Peyer's patch (tissue), 4 donors: ENCODE results near the gene DDX10. TPM values are rescaled to one million over a fixed set of nuclear protein-coding genes. Genes with fewer than 3 reads are reported as not detected.

ENCODE experiments used
- DNase-seq, 3 donors: peaks; one replicate each; pipeline ENCODE4 v3.0.0-alpha.2; 2017 to 2019
- H3K27ac ChIP-seq, 4 donors: fragments of 200-600 bp; sonication (generic); one replicate each; pipeline ENCODE4 v1.5.1; 2016 to 2019
- H3K27me3 ChIP-seq, 2 donors: fragments of 200-600 bp; sonication (generic); one replicate each; pipeline ENCODE4 v1.5.1; 2019
- H3K36me3 ChIP-seq, 3 donors: fragments of 200-600 bp; sonication (generic); one replicate each; pipeline ENCODE4 v1.5.1; 2016 to 2019
- H3K4me1 ChIP-seq, 4 donors: fragments of 200-600 bp; sonication (generic); one replicate each; pipeline ENCODE4 v1.5.1; 2016 to 2019
- H3K4me3 ChIP-seq, 4 donors: fragments of 200-600 bp; sonication (generic); 1 replicate in 3 of 4; 2 replicates in 1 of 4; pipeline ENCODE4 v1.5.1; 2016 to 2019; ENCODE audit warnings: mild to moderate bottlenecking in 1 of 4
- H3K9me3 ChIP-seq, 4 donors: fragments of 200-600 bp; sonication (generic); one replicate each; pipeline ENCODE4 v1.5.1; 2016 to 2019; ENCODE audit warnings: mild to moderate bottlenecking in 1 of 4
- POLR2A ChIP-seq, 2 donors: fragments of 450-650 bp; IDR thresholded peaks; one replicate each; pipeline ENCODE4 v1.5.1; 2017; ENCODE audit warnings: antibody characterized with exemption in 2 of 2, mild to moderate bottlenecking in 2 of 2, moderate library complexity in 2 of 2
- total RNA-seq, 4 donors: library from RNA; depleted of rRNA; stranded (reverse); fragments of >200 nt; gene quantifications; one replicate each; pipeline ENCODE4 v1.1.0, GENCODE V29; 2016
- TF ChIP-seq, protein P1 (sequence below), 6 experiments: fragments of 450-650 bp in 4 of 6; fragments of 200-600 bp in 2 of 6; sonication (generic) in 1 of 6; IDR thresholded peaks; one replicate each; pipeline ENCODE4 v1.5.1; 2017 to 2019; ENCODE audit warnings: antibody characterized with exemption in 6 of 6, mild to moderate bottlenecking in 3 of 6, moderate library complexity in 1 of 6

Gene DDX10
- total RNA-seq, 4 donors from 2014 or later = 3.9 to 38.0 (median 16.5) TPM

DNA sequence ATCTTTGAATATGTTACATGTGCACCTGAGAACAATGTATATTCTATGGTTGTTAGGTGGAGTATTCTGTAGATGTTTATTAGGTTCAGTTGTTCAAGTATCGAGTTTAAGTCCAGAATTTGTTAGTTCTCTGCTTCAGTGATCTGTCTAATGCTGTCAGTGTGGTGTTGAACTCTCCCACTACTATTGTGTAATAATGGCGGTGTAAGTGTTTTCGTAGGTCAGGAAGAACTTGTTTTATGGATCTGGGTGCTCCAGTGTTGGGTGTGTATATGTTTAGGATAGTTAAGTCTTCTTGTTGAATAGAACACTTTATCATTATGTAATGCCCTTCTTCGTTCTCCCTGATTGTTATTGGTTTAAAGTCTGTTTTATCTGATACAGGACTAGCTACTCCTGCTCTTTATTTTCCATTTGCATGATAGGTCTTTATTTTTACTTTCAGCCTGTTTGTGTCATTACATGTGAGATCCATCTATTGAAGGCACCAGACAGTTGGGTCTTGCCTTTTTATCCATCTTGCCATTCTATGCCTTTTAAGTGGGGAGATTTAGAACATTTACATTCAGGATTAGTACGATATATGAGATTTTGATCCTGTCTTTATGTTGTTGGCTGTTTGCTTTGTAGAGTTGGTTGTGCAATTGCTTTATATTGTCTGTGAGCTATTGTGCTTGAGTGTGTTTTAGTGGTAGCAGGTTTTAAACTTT is 121.6 kb downstream of the DDX10 start:
- Histone ChIP-seq H3K36me3 (no peaks in the 10 kb centered on the region), H3K9me3 (no peaks in the 10 kb centered on the region), H3K27me3 (no peaks in the 10 kb centered on the region), H3K4me1 (no peaks in the 10 kb centered on the region), H3K27ac (no peak overlapping the region), H3K4me3 (no peak overlapping the region)
- no peak for DNase-seq
- TF ChIP-seq POLR2A (IDR thresholded peaks at IDR 0.05) = no peak
- TF ChIP-seq, protein P1, sequence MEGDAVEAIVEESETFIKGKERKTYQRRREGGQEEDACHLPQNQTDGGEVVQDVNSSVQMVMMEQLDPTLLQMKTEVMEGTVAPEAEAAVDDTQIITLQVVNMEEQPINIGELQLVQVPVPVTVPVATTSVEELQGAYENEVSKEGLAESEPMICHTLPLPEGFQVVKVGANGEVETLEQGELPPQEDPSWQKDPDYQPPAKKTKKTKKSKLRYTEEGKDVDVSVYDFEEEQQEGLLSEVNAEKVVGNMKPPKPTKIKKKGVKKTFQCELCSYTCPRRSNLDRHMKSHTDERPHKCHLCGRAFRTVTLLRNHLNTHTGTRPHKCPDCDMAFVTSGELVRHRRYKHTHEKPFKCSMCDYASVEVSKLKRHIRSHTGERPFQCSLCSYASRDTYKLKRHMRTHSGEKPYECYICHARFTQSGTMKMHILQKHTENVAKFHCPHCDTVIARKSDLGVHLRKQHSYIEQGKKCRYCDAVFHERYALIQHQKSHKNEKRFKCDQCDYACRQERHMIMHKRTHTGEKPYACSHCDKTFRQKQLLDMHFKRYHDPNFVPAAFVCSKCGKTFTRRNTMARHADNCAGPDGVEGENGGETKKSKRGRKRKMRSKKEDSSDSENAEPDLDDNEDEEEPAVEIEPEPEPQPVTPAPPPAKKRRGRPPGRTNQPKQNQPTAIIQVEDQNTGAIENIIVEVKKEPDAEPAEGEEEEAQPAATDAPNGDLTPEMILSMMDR (IDR thresholded peaks at IDR 0.05) = no peak

DNA sequence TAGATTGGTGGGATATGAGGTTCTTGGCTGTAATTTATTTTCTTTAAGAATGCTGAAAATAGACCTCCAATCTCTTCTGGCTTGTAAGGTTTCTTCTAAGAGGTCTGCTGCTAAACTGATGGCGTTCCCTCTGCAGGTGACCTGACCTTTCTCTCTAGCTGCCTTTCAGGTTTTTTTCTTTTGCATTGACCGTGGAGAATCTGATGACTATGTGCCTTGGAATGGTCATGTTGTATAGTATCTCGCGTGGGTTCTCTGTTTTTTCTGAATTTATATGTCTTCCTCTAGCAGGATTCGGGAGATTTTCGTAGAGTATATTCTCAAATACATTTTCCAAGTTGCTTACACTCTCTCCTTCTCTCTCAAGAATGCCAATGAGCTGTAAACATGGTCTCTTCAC is 122.2 kb downstream of the DDX10 start:
- H3K9me3 ChIP-seq = no peaks in the 10 kb centered on the region
- H3K27ac ChIP-seq = no peak overlapping the region
- H3K27me3 ChIP-seq = no peaks in the 10 kb centered on the region
- H3K4me1 ChIP-seq = no peaks in the 10 kb centered on the region
- DNase-seq = no peak
- H3K36me3 ChIP-seq = no peaks in the 10 kb centered on the region
- no peak overlapping the region for H3K4me3 ChIP-seq
- no peak for TF ChIP-seq POLR2A (IDR thresholded peaks at IDR 0.05)
- TF ChIP-seq, protein P1 (IDR thresholded peaks at IDR 0.05) = no peak

DNA sequence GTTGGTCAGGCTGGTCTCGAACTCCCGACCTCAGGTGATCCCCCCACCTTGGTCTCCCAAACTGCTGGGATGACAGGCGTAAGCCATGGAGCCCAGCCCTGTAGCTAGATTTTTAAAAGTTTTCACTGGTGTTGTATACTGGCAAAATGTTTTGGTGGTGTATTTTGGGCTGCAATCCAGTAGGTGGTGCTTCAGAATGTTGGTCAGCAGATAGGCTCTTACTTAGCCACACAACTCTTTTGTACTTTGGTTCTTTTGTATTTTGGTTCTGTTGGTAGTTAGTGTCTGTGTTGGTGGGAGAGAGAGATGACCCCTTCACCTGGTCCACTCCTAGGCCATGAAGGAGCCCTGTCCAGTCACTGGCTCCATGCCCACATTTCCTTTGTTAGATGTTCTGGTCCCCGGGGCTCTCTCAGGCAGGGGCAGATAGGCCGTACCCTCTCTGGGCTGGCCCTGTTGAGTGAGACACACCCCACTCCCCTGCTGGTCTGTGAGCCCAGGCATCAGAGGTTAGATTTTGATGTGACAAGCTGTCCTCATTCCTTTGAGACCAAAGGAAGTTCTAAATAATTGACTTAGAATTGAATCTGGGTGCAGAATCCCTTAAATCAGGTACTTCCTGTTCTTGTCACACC is 123.8 kb downstream of the DDX10 start:
- H3K4me3 ChIP-seq = no peak overlapping the region
- H3K36me3 ChIP-seq = no peaks in the 10 kb centered on the region
- H3K27ac ChIP-seq = no peak overlapping the region
- TF ChIP-seq POLR2A (IDR thresholded peaks at IDR 0.05) = no peak
- TF ChIP-seq, protein P1 (IDR thresholded peaks at IDR 0.05) = peak in 2 of 6 experiments; percentile 11 to 22
- no peak for DNase-seq
- no peaks in the 10 kb centered on the region for H3K4me1 ChIP-seq
- H3K9me3 ChIP-seq = no peaks in the 10 kb centered on the region
- no peaks in the 10 kb centered on the region for H3K27me3 ChIP-seq

DNA sequence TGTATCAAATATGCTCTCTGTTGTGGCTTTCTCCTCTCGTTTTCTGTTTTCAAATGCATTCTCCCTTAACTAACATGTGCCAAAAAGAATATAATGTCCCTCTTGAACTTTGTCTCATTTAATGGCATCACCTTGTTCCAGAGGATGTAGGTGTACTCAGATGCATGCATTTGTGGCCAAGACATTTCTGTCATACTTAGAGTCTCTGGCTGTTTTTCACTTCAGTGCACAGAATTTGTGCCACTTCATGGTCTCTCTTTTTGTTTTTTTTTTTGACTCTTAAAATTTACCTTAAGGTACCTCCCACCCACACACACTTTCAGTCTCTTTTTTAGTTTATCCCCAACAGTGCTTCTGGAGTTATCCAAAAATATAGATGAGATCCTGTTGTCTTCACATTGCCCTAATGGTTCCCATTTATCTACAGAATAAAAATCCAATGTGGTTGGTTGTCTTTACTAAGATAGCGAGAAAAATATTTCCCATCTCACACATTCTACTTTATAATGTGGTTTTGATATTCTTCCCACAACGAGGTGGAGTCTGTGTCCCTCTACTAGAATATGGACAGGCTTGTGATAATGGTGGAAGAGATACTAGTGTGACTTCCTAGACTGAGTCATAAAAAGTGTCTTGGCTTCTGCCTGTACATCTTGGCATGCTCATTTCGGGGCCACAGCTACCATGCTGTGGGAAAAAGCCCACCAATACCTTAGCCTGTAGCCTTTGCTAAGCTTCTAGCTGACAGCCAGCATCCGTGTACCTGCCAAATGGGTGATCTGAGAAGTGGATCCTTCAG is 125.8 kb downstream of the DDX10 start:
- H3K27me3 ChIP-seq = no peaks in the 10 kb centered on the region
- no peak for DNase-seq
- no peak overlapping the region for H3K4me3 ChIP-seq
- TF ChIP-seq POLR2A (IDR thresholded peaks at IDR 0.05) = no peak
- TF ChIP-seq, protein P1 (IDR thresholded peaks at IDR 0.05) = no peak
- H3K27ac ChIP-seq = no peak overlapping the region
- H3K9me3 ChIP-seq = no peaks in the 10 kb centered on the region
- no peaks in the 10 kb centered on the region for H3K4me1 ChIP-seq
- no peaks in the 10 kb centered on the region for H3K36me3 ChIP-seq

DNA sequence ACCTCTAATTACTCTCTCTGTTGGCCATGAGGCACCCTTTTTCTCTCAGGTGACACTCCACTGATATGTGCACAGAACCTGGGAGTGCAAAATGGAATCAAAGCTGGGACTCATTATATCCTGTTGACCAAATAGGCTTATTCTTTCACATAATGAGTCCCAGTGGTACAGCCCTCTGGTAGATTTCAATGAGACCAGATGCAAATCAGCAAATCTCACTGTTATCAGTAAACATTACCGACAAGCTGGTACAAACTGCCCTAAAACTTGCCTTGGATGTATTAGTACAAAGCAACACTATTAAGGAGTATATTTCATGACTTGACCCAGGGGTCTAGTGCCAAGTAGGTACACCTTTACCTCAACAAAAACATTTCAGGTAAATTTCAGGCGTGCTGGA is 128.3 kb downstream of the DDX10 start:
- TF ChIP-seq, protein P1 (IDR thresholded peaks at IDR 0.05) = no peak
- no peak for TF ChIP-seq POLR2A (IDR thresholded peaks at IDR 0.05)
- no peak overlapping the region for H3K27ac ChIP-seq
- no peaks in the 10 kb centered on the region for H3K27me3 ChIP-seq
- H3K4me3 ChIP-seq = no peak overlapping the region
- no peaks in the 10 kb centered on the region for H3K36me3 ChIP-seq
- no peak for DNase-seq
- H3K9me3 ChIP-seq = no peaks in the 10 kb centered on the region
- H3K4me1 ChIP-seq = no peaks in the 10 kb centered on the region
